ENCODE results near the gene ADAMTS14.

GRCh38 chr10:70809726-70810125 lies 137.4 kb downstream of the ADAMTS14 start:
- TF ChIP-seq YY1 (IDR thresholded peaks at IDR 0.05; ENCODE audit: insufficient read depth, insufficient read length) (no peak), SUZ12 (IDR thresholded peaks at IDR 0.05; ENCODE audit: extremely low read depth, insufficient read depth, insufficient read length) (no peak)

All from NT2/D1 (cell line).